ENCODE results near the gene CD69.

GRCh38 chr12:9725213-9725870, 35.4 kb downstream of the CD69 start:
- TF ChIP-seq, protein P1, sequence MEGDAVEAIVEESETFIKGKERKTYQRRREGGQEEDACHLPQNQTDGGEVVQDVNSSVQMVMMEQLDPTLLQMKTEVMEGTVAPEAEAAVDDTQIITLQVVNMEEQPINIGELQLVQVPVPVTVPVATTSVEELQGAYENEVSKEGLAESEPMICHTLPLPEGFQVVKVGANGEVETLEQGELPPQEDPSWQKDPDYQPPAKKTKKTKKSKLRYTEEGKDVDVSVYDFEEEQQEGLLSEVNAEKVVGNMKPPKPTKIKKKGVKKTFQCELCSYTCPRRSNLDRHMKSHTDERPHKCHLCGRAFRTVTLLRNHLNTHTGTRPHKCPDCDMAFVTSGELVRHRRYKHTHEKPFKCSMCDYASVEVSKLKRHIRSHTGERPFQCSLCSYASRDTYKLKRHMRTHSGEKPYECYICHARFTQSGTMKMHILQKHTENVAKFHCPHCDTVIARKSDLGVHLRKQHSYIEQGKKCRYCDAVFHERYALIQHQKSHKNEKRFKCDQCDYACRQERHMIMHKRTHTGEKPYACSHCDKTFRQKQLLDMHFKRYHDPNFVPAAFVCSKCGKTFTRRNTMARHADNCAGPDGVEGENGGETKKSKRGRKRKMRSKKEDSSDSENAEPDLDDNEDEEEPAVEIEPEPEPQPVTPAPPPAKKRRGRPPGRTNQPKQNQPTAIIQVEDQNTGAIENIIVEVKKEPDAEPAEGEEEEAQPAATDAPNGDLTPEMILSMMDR (IDR thresholded peaks at IDR 0.05; ENCODE audit: low read depth, low read length): no peak
- TF ChIP-seq EZH2phosphoT487 (IDR thresholded peaks at IDR 0.05; ENCODE audit: low read depth): no peak

All from OCI-LY3 (cell line).